Stimulated activated CD8-positive, alpha-beta memory T cell treated with anti-CD3 and anti-CD28 coated beads, Interleukin-4, amount 100 ng/mL, for 24 hours (primary cell): ENCODE results near the gene TCERG1L.

ENCODE experiments used
- DNase-seq: peaks from one replicate; pipeline ENCODE4 v3.0.0-alpha.2; 2020; ENCODE audit warnings: low read depth

TCERG1L gene

DNA sequence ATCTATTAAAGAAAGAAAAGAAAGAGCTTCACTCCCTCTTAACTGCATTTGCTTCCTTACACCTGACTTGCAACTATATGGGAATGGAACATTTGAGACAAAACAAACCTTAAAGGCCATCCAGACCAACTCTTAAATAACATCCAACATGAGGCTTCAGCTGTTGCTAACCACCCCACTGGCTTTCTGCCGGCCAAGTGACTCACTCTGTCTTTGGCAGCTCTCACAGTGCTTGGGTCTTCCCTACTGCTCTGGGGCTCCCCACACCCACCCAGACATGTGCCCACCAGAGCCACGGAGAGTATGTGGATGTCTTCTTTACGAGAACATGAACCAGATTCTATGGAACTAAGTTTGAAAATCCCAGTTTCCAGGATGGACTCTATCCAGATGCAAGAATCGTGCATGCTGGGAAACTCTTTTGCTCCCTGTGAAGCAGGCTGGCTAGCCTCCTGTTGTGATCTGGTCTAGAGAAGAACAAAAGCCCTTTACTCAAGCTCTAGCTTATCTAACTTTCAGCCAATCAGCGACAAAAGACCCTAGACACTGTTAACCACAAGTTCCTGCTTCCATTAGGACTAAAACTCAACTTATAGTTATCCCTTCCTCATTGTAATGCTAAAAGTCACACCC is 245.7 kb downstream of the TCERG1L start:
- DNase-seq: no peak

DNA sequence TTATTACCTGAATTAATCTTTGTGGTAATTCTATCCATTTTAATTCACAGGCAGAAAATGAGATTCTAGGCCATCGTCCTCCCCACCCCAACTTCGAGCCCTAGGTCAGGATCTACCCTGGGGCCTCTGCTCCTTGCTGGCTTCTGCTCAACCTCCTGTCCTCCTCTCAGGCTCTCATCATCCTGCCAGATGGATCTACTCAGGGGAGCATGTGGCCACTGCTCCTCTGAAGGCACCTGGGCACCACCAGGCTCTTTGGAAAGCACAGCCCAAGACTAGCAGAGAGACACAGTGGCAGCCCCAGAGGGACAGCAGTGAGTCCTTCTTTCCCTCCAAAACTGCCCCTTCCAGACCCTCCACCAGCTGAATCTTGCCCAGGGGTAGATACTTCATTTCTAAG is 248.2 kb downstream of the TCERG1L start:
- DNase-seq: no peak

DNA sequence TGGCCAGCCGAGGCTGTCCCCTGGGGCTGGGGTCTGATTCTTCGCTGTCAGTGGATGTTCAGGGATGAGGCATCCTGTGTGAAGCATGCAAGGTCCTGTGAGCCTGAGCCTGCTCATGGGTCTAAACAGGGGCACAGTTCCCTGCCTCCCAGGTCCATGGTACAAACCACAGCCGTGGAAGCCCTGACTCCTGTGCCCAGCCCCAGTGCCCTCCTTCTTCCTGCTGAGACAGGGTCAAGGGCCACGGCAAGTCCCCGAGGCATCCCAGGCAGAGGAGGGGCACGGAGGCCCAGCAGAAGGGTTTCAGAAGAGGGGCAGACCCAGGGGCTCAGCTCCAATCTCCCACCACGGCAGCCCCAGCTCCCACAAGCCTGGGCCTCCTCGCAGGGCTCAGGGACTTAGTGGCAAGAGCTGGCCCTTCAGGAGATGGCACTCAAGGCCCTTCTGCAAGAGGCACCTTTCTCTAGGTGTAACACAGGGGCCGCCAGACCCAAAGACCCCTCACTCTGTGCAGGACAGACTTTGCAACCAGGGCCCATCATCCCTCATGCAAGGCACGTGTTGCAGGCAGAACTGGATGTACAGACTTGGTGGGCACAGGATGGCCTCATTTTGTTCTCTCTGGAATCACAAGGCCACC is 248.8 kb downstream of the TCERG1L start:
- no peak for DNase-seq

DNA sequence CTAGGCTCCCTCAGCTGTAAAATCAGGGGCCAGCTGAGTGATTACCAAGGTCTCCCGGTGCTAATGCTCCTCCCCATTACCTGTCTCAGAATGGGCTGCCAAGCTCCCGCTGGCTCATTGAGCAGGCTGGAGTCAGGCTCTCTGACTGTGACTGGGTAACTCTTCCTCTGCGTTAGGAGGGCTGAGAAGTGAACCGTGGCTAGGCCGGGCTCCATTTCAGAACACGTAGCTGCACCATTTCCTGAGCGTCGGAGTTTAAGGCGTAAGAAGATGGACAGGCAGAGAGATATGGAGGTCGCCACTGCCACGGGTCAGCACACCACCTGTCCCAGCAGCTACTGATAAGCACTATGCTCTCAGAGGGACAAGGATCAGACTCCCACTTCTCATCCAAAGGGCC is 250.3 kb downstream of the TCERG1L start:
- DNase-seq: no peak

DNA sequence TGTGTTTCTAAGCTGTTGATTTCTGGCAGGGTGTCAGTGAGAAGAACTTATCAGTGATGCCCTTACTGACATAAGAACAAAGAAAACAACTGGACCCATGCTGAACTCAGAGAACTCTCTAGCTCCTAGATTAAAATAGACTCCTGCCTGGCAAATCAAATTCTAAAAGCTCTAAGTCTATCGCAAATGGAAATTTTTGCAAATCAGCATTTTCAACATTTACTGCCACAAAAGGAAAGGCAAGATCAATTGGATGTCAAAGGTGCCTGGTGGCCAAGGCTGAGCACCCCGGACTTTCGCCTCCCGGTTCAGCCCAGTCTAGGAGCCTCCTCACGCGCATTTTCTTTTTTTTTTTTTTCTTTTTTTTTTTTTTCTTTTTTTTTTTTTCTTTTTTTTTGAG is 251.6 kb downstream of the TCERG1L start:
- DNase-seq: no peak

DNA sequence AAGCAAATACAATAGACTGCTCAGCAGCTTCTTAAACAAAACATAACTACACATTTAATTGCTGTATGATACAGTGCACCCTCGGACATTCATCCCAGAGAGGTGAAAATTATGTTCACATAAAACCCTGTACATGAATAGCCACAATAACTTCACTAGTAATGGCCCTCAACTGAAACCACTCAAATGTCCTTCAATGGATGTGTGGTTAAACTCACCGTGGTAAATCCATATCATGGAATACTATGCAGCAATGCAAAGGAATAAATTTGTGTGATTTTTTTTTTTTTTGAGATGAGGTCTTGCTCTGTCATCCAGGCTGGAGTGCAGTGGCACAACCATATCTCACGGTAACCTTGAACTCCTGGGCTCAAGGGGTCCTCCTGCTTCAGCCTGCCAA is 252.7 kb downstream of the TCERG1L start:
- DNase-seq: no peak

DNA sequence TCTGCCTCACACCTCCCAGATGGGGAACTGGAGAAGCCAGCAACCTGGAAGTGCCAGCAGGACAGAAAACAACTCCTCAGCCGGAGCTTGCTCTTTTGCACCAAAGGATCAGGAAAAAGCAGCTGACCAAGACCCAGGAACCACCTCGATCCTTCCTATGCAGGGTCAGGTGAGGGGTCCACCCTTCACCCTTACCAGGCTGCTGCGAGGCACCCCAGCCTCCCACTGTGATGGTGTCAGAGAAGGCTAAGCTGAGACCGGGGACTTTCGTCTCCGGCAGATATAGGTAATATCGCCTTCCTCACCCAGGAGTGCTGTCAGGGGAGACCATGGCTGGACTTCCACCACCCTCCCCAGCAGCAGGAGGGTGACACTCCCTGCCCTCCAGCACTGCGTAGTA is 254.7 kb downstream of the TCERG1L start:
- DNase-seq: no peak

DNA sequence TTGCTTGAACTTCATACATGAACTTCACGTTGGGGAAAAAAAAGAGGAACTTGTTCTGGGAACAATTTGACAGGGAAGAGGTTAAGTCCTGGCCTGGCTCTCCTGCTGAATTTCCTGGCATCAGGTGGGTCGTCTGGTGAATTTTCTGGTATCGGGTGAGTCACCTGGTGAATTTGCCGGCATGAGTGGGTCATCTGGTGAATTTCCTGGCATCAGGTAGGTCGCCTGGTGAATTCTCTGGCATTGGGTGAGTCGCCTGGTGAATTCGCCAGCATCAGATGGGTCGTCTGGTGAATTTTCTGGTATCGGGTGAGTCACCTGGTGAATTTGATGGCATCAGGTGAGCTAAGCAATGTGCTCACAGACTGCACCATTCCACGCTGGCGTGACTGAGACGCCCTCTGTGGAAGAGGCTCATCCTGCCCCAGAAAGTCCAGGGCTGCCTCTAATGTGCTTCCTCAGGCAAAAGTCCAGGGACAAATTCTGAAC is 255.4 kb downstream of the TCERG1L start:
- no peak for DNase-seq

DNA sequence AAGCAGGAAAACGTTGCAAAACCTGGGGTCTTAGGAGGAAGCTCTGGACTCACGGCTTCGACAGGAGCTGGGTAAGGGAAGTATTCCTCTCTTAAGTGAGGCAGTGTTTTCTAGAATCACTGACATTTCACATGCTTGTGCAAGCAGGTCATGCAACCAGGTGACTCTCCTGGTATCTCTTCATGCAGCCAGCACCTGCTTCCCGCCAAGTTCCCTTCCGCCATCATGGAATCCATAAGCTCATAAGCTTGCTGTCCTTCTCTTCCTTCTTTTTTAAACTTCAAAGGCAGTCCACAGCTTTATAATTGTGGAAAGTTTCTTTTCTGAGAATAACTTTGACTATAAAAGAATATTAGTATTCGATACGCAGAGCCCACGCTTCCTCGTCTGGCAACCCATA is 256.1 kb downstream of the TCERG1L start:
- no peak for DNase-seq

DNA sequence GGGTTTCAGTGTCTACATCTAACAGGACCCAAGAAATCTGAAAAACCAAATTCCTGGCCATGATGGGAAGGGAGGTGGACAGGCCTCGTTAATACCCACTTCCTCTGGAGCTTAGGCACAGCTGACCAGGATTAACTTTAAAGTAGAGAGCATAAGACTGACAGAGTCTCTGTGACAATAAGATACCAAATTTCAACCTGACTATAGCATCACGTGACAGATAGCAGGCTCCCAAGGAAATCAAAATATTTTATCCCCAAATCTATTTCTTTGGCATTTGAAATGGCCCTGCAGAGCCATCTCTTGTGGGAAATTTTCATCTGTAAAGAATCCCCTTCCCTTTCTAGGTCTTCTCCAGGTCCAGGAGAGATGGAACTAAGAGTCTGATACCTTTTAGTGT is 258.3 kb downstream of the TCERG1L start:
- DNase-seq: no peak

DNA sequence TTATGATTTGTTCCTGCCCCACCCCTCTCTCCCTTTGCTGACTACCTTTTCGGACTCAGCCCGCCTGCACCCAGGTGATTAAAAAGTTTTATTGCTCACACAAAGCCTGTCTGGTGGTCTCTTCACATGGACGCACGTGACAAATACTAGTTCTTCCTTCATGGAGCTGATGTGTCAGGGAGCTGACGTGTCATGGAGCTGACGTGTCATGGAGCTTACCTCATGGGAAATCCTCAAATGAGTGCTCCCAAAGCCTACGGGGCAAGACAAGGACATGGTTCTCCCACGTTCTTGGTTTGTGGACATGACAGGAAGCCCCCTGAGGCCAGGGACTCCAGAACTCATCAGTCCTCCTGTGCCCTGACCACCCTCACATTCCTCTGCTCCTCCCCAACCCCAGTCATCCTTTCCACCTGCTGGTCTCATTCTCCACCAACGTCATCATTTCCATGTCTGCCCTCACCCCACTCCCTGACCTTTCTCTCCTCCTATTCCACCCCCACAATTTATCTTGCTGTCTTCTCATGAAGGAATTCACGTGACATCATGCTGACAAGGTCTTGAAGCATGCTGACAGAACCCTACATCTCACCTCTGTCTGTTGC is 261.3 kb downstream of the TCERG1L start:
- DNase-seq: no peak

DNA sequence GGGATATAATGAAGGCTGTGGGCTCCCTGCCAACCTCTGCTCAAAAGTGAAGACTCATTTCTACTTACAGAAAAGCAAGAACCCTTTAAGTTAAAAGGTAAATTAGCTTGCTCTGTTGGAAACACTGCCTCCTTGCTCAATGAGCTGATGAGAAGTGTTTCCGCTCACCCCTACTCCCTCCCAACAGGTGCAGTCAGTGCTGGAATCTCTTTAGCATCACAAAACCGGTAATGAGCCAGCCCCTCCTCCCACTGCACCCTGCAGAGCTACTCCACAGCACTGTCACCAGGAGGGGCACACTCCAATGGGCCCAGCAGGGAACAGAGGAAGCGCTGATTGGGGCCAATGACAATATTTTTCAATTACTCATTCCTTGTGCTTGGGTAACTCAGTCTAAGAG is 262.5 kb downstream of the TCERG1L start:
- no peak for DNase-seq

DNA sequence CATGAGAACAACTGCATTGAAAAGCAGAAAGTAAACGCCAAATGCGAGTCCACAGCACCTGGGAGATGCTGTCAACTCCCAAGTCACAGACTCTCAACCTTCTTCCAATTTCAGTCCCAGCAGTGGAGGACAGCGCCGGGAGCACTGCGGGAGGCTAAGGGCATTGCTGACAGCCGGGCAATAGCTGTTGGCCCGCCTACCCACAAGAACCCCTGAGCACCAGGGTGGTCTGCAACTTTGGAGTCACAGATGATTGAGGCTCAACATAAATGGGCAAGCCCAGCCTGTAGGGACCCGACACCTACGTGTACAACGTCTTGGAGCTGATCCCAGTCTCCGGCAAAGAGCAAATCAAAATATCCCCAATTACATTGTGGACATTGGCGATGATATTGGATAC is 262.9 kb downstream of the TCERG1L start:
- DNase-seq: no peak

DNA sequence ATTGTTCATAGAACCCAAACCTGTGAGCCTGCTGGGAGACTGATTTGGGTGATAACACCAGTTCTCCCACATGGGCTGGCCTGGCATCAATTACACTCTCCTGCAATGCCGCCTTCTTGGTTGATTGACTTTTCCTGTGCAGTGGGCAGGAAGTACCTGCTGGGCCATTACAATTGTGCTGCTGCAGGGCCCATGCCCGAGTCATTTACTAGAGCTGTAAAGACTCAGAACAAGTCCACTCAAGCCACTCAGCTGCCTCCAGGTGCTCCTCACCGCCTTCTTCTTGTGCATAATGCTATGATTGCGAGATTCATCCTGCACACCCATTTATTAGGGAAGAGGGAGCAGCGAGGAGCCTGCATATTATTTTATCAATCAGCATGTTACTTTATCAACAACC is 264.0 kb downstream of the TCERG1L start:
- no peak for DNase-seq

DNA sequence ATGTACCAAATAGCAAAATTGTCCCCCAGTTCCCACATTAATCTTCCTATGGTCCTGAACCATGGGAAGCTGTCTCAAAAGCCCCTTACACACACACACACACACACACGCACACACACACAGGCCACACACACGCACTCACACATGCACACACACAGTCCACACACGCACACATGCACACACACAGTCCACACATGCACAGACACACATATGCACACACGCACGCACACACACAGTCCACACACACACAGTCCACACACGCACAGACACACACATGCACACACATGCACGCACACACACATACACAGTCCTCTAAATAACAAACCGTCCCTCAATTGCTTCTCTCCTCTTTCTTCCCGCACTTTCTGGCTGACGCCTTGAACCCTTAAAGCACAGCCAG is 265.3 kb downstream of the TCERG1L start:
- DNase-seq: no peak

DNA sequence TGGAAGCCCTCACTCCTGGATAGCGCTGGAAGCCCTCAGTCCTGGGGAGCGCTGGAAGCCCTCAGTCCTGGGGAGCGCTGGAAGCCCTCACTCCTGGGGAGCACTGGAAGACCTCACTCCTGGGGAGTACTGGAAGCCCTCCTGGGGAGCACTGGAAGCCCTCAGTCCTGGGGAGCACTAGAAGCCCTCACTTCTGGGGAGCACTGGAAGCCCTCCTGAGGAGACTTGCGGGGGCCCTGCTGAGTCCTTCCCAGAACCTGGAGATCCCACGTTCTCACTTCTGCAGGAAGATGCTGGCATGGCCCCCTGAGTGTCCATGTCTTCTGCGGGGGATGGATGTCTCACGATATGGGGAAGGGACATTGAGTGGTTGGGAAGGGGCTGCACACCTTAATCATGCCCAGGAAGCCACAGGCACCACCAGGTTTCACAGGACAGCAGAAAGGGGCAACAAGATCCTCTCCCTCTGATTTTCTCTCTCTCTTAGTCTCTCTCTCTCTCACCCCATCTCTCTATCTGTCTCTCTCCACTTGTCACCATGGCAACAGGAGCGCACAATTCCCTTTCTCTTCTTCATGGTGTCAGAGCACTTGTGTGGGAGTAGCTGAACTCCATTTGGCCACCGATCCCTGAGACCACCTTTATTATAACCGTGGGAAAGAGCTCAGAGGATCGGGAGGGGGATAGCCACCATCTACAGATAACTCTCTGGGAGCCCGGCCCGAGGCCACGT is 267.0 kb downstream of the TCERG1L start:
- DNase-seq: no peak

DNA sequence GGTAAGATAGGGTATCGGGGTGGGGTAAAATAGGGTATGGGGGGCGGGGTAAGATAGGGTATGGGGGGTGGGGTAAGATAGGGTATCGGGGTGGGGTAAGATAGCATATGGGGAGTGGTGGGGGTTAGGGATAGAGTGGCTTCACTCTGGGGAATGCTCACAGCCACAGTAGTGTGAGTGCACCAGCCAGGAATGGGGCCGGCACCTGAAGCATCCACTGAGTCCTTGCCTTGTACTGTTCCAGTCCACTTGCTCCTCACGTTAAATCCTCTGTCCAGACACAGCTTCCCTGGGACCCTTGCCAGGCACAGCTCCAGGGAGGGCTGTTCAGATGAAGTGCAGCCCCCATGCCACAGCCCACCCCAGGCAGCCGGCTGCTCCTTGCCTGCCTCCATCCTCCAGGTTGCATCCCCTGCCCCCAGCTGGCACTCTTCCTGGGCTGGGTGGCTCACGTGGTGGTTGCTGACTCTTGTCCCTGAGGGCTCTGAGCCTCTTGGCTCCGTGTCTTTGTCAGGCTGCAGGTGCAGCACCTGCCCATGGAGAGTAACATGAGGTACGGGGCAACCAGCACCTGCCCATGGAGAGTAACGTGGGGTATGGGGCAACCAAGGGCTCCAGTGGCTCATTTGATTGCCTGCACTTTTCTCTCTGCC is 268.4 kb downstream of the TCERG1L start:
- no peak for DNase-seq
